NCI-H526 (cell line): Measurements from ENCODE around the gene M1AP.
"Not testable (repeated sequence)": the region's sequence is repeated elsewhere in the genome, so short reads cannot be mapped to it uniquely, and the experiment has no call there.

Source experiments
- DNase-seq, 2 experiments: peaks; one replicate each; lab custom pipeline; 2025; lab: John Stamatoyannopoulos, UW

Gene M1AP

DNA sequence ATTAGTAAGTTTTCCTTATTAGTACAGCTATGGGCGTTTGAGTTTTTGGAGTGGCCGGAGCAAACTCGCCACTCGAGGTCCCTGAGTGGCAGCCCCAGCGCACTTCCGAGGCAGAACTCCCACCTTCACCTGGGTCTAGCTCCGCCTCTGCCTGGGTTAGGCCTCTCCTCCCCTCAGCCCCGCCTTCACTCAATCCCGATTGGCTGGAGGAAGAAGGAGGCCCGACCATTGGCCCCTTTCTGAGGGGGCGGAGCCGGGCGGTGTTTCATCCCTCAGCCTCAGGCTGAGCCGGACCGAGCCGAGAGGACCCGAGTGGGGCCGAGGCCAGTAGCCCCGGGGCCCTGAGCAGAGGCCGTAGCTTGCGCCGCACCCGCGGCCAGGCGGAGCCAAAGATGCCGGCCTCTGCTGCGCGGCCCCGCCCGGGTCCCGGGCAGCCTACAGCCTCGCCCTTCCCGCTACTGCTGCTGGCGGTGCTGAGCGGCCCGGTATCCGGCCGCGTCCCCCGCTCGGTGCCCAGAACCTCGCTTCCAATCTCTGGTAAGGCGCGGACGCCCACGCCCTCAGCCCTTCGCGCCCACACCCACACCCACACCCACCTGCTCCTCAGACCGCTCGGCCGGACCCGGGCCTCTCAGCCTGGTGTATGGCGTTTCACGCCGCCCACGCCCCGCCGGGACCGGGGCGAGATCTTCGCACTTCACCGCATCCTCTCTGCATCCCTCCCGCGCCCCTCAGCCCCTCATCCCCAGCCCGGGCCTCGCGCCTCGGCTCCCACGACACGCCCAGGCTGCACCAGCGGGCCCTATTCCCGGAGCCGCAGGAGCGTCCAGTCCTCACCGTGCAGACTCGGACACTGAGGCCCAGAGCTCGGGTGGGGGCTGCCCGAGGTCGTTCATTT, 6.1 kb upstream of the M1AP start, which contains the start of gene SEMA4F:
TSS of gene SEMA4F (plus strand) at position 263 of the 898 bp plus-strand sequence. CDS start at position 393, 130 bp downstream.
- DNase-seq = peak; percentile 93 to 98

DNA sequence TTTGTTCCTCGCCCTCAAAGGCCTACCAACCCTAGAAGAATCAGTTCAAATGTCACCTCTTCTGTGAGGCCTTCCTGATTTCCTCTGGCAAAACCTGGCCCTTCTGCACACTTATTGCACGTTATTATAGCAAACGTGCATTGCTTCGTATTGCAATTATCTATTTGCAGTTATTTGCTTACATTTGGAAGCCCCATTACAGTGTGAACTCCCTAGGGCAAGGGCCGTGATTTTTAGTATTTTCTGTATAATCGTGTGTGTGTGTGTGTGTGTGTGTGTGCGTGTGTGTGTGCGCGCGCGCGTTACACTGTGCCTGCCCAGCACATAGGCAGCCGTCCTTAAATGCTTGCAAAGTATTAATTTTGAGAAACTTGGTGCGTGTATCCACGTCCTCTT, 5.5 kb upstream of the M1AP start:
- DNase-seq = no peak

DNA sequence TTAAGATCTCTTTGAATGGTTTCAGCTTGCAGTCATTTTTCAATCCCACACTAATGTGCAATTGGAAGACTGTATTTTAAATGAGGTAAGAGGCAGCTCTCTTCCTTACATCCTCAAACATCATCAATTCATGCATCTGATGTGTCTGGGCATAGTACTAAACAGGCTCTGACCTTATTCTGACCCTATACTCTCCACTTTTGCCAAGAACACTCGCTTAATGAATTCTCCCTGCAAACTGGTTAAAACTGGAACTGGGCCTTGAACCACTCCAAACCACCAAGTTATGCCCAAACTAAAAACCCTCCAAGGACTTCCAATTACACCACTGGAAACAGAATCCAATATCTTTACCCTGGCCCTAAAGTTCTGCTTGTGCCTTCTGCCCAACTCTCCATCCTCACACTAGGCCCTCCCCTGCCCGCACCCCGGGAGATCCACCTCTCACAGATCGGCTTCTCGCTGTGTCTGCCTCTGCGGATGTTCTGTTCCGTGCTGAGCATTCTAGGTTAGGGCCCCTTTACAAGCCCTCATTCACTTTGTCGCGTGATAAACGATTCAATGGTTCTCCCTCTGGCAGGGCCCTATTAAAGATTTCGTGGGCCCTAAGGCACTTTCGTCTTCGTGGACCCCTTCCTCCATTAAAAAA, 1.2 kb downstream of the M1AP start:
- DNase-seq = no peak

DNA sequence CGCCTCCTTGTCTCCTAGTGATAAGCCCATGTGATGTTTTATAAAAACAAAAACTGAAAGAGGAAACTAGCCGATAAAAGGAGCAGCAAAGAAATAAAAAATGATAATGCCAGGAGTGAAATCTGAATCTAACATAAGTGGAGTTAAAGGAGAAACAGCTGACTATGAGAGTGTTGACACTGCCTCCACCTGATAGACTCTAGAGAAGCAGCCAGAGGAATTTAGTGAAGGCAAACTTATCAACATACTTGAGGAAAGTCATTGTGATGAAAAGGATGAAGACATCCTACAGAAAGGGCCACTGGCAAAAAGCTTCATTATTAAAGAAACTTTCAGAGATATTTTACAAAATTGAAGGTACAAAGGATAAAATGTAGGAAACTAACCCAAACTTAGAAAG, 1.9 kb downstream of the M1AP start:
- DNase-seq = no peak

DNA sequence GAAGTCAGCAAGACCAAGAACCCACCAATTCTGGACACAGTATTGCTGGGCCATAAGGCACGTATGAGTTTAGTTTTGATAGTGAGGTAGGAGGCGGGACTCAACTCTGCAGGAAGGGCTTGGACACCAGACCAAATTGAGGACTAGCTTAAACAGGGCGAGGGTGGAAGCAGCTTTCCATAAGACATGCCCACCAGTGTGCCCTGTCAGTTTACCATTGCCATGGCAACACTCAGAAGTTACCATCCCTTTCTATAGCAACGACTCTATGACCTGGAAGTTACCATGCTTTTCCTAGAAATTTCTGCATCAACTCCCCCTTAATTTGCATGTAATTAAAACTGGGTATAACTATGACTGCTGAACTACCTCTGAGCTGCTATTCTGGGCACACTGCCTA, 2.8 kb downstream of the M1AP start:
- peak; percentile 3 to 9 for DNase-seq

DNA sequence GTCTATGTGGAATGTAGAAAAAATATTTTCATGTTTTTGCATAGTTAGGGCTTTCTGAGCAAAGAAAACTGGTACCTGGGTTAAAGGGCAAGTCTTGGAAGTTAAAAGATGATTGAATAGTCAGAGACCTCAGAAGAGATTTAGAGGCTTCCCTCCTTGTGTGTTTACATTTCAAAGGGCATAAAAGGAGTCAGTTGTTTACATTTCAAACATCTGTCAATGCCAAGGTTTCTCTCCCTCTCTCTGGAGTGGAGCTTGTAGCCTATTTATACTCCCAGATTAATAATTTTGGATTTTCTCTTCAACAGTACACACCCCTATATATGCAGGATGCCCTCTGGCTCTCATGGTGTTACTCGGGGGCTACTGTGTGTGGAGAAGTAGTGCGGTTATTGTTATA, 8.6 kb downstream of the M1AP start:
- DNase-seq = no peak

DNA sequence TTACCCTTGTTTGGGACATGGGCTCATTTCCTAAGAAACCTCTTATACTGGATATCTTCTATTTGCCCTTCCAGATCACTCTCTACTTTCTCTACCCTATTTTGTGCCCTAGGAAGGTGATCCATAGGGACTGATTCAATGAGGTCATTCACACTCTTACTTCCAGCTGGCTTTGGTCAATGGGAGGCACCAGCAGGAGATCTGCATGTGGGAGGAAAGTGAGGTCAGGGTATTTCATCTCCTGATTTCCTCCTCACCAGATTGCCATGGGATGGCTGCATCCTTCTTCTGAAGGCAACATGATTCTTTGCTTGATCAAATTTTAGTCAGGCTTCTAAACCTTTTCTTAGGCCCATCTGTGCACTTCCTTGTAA, 15.2 kb downstream of the M1AP start:
- no peak for DNase-seq

DNA sequence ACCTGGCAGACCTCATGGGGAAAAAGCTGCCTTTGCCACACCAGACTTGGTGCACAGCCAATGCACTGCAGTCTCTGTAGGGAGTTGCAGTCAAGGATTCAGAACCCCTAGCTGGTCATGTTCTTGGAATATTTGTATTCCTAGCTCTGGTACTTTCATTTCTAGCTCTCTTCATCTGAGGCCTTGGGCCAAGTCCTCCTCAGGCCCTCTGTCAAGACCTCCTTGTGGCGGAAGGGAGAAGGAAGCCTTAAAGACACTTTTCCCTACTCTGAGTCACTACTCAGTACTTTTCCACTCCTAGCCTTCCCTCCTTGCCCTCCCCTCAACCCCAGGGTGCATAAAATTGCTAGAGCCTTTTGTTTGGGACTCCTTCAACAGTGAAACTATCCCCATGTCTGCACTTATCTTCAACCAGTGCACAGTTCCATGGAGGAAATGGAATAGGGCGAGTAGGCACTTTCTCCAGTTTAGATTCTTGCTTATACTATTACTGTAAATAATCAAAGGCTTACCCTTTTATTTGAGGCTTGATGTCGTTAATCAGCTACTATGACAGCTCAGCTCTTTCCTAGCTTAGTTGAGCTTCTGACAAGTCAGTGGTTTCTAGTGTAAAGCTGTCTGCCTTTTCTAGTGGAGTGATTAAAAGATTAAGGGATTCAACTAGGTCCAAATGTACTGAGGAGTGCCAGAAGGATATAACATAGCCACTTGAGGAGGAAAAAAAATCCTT, 15.8 kb downstream of the M1AP start:
- DNase-seq = no peak

DNA sequence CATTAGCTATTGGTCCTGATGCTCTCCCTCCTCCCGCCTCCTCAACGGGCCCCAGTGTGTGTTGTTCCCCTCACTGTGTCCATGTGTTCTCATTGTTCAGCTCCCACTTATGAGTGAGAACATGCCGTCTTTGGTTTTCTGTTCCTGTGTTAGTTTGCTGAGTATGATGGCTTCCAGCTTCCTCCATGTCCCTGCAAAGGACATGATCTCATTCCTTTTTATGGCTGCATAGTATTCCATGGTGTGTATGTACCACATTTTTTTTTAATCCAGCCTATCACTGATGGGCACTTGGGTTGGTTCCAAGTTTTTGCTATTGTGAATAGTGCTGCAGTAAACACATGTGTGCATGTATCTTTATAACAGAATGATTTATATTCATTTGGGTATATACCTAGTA, 17.7 kb downstream of the M1AP start:
- not testable (repeated sequence) for DNase-seq

DNA sequence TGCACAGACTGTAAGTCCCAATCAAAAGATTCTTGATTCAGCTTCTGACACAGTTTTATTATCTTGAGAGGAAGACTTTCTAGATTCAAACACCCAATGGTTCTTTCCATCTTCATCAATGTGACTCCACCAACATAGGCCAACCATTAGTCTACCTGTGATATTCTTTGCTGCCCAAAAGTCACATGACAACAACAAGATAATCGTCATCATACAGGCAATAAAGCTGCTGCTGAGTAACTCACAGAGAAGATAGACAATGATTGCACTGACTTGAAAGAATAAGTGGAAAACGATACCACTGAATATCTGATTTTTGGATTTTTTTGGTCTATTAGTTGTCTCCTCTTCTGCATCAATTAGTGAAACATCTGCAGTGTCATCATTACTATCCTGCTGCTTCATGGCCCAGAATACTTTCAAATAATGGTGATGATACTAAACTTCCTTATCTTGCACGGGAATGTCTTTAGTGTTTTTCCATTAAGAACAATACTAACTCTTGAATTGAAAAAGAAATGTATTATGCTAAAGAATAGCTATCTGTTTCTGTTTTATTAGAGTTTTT, 19.5 kb downstream of the M1AP start:
- no peak for DNase-seq

DNA sequence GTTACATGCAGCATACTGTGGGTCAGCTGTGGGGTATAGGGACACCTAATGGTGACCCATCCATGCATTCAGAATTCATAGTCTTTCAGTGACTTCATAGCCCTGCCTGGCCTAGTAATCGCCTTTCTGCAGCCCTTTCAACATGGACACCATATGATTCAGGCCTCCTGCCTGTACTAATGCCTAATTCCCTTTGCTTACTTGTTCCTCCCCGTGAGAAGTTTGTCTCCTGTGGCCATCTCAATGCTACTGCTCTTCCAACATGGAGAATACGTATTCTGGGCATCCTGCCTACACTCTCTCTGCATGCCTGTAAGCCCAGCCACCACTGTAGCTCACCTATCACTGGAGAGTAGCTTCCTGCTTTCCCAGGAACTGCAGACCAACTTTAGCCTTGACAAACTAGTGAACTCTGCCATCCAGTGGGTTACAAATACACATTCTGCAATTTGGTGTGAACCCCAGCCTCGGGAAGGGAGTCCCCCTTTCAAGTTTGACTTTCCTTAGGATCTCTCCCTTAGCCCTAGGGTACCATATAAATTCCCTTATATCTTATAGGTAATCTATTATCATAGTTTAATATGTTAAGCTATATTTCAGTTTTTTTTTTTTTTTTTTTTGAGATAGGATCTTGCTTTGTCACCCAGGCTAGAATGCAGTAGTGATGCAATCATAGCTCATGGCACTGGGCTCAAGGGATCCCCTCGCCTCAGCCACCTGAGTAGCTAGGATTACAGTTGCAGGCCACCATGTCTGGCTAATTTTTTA, 22.3 kb downstream of the M1AP start:
- no peak for DNase-seq

DNA sequence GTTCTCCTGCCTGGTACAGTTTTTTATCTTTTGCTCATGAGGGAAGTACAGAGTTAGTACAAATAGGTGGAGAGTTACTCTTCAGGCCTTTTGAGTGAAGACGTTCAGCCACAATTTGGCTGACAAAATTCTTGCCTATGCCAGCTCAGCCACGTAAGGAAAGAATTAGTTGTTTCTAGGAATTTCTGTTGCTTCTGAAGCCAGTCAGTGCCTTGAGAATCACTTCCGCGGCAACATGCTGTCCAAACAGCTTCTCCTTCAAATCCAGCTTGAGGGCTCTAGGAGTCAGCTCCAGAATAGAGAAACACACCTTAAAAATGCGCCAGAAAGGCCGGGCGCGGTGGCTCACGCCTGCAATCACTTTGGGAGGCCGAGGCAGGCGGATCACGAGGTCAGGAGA, 27.5 kb downstream of the M1AP start:
- DNase-seq = no peak

DNA sequence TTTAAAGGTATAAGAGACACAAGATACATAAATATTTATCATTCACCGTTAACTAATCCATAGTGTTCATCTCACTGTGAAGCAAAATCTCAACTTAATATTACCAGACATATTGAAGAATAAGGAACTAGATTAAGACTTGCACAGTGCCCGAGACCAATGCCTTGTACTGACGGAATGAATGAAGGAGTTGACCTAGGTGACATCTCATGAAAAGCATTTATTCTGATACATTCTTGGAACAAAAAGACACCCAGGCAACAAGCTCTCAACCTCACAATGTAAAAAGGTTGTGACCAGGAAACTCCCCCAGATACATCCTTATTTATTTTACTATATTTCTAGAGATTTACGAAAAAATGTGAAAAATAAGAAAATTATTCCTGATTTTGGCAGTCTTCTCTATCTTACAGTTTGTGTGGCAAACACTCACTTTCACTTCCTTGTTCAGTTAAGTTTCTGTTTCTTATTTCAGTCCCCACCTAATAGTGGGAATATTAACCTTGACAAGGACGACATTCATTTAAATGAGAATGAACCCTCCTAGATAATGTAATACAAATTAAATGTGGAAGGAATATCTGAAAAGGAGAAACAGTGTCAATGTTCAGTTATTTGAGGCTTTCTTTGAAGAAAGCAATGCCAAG, 28.4 kb downstream of the M1AP start:
- no peak for DNase-seq

DNA sequence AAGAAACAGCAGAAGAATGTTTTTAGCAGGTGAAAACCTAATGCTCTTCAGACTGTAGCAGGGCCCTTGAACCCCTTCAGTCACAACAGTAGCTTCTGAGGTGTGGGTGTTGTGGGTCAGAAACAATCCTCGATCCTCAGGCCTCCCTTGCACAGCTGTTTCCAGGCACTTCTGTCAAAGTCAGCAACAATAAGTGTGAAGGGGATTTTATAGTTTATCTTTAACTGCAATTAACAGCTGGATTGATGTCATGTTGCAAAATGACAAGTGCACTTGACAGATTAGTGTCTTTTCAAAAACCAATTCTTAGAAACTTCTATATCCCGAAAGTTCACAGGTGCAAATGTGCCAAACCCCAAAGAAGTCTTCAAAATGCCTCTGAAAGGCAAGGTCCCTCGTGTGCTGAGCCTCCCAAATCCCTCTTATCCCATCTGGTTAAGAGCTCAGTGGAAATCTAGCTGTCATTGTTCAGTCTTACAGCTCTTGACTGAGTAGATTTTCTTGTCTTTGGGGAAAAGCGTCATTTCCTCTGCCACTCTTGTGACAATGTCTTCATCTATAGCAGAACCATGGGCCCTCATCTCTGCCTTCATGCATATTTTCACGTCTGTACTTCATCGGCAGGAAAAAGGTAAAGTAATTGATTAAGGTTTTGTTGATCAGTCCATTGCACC, 29.6 kb downstream of the M1AP start:
- DNase-seq = no peak

DNA sequence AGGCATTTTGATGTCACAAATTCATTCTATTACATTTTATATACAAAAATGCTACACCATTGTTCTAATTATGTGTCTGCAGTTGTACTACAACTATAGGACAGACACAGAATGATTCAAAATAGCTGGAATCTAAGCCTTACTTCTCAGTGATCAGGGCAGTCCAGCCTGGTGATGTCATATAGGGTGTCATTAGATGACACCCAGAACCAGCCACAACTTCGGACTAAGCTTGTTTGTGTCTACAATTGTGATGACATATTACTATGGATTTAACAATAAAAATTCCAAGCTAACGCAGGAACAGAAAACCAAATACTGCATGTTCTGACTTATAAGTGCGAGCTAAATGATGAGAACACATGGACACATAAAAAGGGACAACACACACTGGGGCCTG, 31.0 kb downstream of the M1AP start:
- no peak for DNase-seq

DNA sequence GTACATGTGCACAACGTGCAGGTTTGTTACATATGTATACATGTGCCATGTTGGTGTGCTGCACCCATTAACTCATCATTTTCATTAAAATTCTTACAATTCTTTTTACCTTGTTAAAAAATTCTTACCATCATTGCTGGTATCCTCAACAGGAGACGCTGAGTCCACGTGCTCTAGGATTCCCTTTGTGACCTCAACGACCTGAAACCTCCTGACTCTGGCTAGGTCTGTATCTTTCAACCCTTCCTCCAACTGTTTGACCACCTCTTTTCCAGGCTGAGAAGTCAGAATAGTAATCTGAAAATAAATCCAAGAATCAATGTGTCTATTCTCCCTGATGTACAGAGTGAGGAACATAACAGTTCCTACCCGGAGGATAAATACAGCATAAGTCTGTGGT, 41.2 kb downstream of the M1AP start:
- no peak for DNase-seq

DNA sequence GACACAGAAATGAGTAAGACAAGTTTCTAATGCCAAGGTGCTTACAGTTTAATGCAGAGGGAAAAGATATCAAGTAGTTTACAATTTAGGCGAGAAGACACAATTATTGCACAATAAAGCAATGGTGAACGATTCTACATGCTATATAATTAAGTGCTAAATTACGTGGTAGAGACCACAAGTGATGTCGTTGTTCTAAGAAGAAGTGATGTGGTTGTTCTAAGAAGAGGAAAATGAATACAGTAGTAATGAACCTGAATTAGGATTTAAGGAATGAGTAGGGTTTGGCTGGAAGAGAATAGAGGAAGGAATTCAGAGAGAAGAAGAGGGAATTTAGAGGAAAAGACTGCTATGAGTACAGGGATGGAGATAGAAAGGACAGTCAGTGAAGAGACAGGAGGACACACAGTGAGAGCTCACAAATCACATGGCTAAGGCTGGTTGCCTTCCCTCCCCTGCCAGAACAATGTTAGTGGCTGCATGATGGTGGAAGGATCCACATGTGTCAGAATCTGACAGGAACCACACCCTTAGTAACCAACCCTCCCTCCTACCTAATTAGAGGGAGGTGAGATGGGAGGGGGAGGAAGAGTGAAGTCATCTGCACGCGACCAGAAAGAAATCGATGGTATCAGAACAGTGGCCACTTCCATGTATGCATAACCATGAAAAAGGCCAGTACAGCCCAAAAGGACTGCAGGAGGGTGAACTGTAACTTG, 44.7 kb downstream of the M1AP start:
- DNase-seq = no peak

DNA sequence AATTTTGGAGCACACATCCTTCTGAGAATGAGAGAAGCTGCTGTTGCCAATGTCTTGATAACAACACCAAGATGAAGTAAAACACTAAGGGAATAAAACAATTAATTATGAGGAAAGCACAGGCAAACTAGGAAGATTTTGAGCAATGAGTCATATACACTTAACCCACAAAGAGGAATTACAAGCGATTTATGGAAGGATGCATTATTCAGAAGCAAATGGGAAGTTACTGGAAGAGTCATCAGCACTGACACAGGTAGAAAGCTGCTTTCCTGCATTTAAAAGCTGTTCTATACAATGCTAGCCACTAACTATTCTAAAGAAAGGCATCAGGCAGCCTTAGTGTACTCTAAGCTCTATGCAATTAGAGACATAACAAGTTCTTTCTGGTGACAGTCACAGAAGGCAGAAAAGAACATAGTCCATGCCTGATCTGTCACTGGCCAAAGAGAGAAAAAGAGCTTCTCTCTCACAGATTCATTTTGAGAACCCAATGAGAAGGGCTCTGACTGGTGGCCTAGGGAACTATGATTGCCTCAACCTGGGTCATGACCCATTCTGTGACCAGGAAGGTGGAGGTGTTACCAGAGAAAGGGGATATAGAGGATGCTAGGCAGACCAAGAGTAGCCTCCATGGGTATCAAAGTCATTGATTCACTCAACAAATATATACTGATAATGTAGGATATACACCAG, 45.4 kb downstream of the M1AP start:
- no peak for DNase-seq

DNA sequence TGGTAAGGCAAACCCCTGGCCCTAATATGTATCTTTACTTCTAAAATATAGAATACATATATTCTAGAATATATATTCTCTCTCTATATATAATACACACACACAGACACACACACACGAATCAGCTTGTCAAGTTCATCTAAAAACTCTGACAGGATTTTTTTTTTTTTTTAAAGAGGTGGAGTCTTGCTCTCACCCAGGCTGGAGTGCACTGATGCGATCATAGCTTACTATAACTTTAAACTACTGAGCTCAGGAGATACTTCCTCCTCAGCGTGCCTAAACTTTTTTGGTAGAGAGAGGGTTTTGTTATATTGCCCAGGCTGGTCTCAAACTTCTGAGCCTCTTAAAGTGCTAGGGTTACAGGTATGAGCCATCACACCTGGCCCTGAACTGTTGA, 48.5 kb downstream of the M1AP start:
- DNase-seq = no peak
